Measurements from ENCODE around the gene TGFBR3.

Gene TGFBR3

DNA sequence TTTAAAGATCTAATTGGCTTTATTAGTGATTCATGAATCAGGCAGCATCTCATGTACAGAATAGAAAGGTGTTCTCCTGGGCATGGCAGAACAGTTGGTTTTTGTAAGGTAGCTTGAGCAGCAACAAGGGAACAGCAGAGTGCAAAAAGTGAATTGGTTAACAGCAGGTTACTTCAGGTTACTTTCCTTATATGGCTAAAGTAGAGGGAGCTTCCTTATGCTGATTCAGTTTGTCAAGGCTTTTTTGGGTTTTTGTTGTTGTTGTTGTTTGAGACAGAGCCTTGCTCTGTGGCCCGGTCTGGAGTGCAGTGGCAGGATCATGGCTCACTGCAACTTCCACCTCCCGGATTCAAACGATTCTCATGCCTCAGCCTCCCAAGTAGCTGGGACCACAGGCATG is 252.5 kb downstream of the TGFBR3 start:
- H3K9me3 Mint-ChIP-seq: no peaks in the 10 kb centered on the region
- no peaks in the 10 kb centered on the region for H3K36me3 Mint-ChIP-seq (ENCODE audit: low read depth)
- no peak overlapping the region for H3K27ac Mint-ChIP-seq
- no peaks in the 10 kb centered on the region for H3K27me3 Mint-ChIP-seq
- peaks cover 5% of the 10 kb centered on the region for H3K4me1 Mint-ChIP-seq (ENCODE audit: low read depth)
- DNase-seq: no peak
- no peak overlapping the region for H3K4me3 Mint-ChIP-seq

DNA sequence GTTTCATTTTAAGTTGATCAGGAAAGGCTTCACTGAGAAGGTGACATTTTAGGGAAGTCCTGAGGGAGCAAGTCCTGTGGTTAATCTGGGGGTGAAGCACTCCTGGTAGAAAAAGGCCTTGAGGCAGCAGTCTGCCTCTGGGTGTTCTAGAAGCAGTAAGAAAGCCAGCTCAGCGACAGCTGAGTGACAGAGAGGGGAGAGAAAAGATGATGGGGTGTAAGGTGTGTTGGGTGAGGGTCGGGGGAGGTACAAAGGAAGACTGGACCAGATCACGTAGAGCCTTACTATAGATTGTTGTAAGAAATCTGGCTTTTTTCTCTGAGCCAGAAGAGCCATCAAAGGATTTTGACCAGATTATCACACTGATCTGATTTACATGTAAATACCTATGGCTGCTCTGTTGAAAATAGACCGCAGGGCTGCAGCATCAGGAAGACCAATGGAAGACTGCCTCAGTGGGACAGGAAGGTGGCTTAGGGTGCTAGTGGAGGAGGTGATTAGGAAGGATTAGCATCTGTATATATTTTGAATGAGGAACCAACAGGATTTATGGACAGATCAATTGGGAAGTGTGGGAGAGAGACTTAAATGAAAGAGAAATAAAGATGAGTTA is 254.1 kb downstream of the TGFBR3 start:
- H3K36me3 Mint-ChIP-seq (ENCODE audit: low read depth): no peaks in the 10 kb centered on the region
- DNase-seq: no peak
- H3K4me1 Mint-ChIP-seq (ENCODE audit: low read depth): peaks cover 5% of the 10 kb centered on the region
- H3K27me3 Mint-ChIP-seq: no peaks in the 10 kb centered on the region
- no peak overlapping the region for H3K4me3 Mint-ChIP-seq
- no peaks in the 10 kb centered on the region for H3K9me3 Mint-ChIP-seq
- no peak overlapping the region for H3K27ac Mint-ChIP-seq

DNA sequence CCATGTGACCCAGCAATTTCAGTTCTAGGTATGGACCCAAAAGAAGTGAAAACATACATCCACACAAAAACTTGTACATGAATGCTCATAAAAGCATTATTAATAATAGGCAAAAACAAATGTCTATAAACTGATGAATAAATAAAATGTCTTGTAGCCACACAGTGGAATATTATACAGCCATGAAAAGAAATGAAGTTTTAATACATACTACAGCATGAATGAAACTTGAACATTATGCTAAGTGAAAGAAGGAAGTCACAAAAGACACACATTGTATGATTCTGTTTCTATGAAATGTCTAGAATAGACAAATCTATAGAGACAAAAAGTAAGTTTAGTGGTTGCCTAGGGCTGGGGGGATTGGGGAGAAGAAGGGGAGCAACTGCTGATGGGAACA is 255.1 kb downstream of the TGFBR3 start:
- H3K4me1 Mint-ChIP-seq (ENCODE audit: low read depth): peaks cover 5% of the 10 kb centered on the region
- no peak overlapping the region for H3K27ac Mint-ChIP-seq
- H3K36me3 Mint-ChIP-seq (ENCODE audit: low read depth): no peaks in the 10 kb centered on the region
- DNase-seq: no peak
- H3K9me3 Mint-ChIP-seq: no peaks in the 10 kb centered on the region
- H3K27me3 Mint-ChIP-seq: no peaks in the 10 kb centered on the region
- no peak overlapping the region for H3K4me3 Mint-ChIP-seq

Measured in activated T-cell treated with anti-CD3 and anti-CD28 coated beads, Interleukin-2, amount 50 U/mL, for 24 hours (primary cell).